Activated CD8-positive, alpha-beta memory T cell treated with anti-CD3 and anti-CD28 coated beads, Interleukin-2, amount 10 ng/mL, durations not matched to agents 7 days and 5 days (primary cell): ENCODE data around the gene RYR3. TPM values are rescaled to one million over a fixed set of nuclear protein-coding genes. Genes with fewer than 3 reads are reported as not detected.

Source experiments
- ATAC-seq: fragments of 150-1000 bp; cut with Tn5 transposase; one replicate; pipeline ENCODE4 v1.10.0; 2021; ENCODE audit warnings: moderate library complexity
- CTCF ChIA-PET: fragments of 350-600 bp; sonication (Branson Sonifier 250); formaldehyde crosslinking; loops from one replicate; lab custom pipeline; 2021; ENCODE audit warnings: antibody characterized with exemption; lab: Charles Lee
- DNase-seq: peaks from one replicate; pipeline ENCODE4 v3.0.0-alpha.2; 2020
- H3K27ac Mint-ChIP-seq: one replicate; pipeline ENCODE4 v1.8.0; 2021; ENCODE audit warnings: mild to moderate bottlenecking, mixed read lengths
- H3K27me3 Mint-ChIP-seq: one replicate; pipeline ENCODE4 v1.8.0; 2021; ENCODE audit warnings: mixed read lengths
- H3K36me3 Mint-ChIP-seq: one replicate; pipeline ENCODE4 v1.8.0; 2021; ENCODE audit warnings: mild to moderate bottlenecking, mixed read lengths
- H3K4me1 Mint-ChIP-seq: one replicate; pipeline ENCODE4 v1.8.0; 2021; ENCODE audit warnings: mixed read lengths
- H3K4me3 Mint-ChIP-seq: one replicate; pipeline ENCODE4 v1.8.0; 2021; ENCODE audit warnings: mild to moderate bottlenecking, moderate library complexity, mixed read lengths
- H3K9me3 Mint-ChIP-seq: one replicate; pipeline ENCODE4 v1.8.0; 2022; ENCODE audit warnings: low read depth, mixed read lengths
- total RNA-seq, 2 experiments: library from RNA; stranded (reverse); gene quantifications; one replicate each; pipeline ENCODE4 v1.2.3, GENCODE V29; 2021

RYR3 gene
- total RNA-seq, 2 experiments from 2014 or later: not detected

DNA sequence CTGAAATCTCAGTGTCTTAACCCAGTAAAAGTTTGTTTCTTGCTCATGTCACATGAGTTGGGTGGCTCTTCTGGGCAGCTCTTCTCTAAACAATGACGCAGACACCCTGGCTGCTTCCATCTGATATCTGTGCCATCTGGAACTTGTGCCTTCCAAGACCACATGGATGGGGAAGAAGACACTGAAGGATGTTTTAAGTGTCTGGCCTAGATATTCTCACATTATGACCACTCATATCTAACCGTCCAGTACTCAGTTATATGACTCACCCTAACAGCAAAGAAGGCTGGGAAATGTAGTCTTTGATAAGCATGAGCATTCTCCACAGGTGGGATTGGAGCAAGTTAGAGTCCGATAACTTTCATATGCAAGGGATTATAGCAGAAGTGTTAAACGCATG lies 66.4 kb downstream of the RYR3 start:
- Mint-ChIP-seq H3K36me3 (no peaks in the 10 kb centered on the region), H3K27me3 (no peaks in the 10 kb centered on the region), H3K27ac (no peak overlapping the region), H3K9me3 (peaks cover 4% of the 10 kb centered on the region), H3K4me1 (no peaks in the 10 kb centered on the region), H3K4me3 (no peak overlapping the region)
- CTCF ChIA-PET: no interaction called here
- ATAC-seq (no peak), DNase-seq (no peak)

DNA sequence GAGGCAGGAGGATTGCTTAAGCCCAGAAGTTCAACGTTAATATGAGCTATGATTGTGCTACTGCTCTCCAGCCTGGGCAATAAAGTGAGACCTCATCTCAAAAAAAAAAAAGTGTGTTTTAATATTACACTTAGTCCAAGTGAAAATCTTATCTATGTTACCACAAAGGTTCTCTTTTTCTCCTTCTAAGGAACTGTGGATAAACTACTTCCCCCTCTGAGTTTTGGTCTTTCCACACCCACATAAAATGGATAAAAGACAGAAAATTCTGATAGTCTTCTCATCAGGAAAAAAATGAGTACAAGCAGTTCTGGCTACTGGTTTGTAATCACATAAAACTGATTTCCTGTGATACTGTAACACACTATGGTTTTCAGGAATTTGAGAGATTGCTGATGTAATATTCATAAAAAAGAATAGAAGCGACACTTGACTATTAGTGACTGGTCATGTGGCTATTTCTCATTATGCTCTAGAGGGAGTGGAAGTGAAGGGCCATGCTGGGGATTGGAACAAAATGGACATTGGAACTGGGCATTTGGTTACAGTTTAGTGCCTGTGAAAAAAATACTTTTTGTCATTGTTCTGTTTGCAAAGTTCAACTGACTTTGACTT lies 68.2 kb downstream of the RYR3 start:
- no peak for DNase-seq
- CTCF ChIA-PET: no interaction called here
- Mint-ChIP-seq H3K27ac (no peak overlapping the region), H3K9me3 (peaks cover 4% of the 10 kb centered on the region), H3K4me1 (no peaks in the 10 kb centered on the region), H3K36me3 (no peaks in the 10 kb centered on the region), H3K27me3 (no peaks in the 10 kb centered on the region), H3K4me3 (no peak overlapping the region)
- no peak for ATAC-seq

DNA sequence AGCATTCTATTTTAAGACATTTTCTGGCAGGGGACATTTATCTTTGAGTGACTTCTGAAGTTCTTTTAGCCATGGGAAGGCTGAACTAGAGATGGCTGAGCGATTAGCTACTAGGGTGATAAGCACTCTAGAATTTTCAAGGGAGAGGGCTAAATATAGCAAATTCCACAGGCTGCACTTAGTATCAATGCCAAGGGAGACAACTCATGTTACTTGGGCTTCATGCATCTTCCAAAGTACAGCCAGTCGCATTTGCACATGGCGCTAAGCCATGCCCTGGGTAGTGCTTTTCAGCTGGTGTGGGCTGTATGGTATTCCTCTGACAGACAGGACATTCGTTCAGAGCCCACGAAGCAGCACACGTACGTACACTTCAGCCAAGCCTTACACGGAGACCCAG lies 69.6 kb downstream of the RYR3 start:
- ATAC-seq (no peak), DNase-seq (no peak)
- Mint-ChIP-seq H3K4me1 (no peaks in the 10 kb centered on the region), H3K27ac (no peak overlapping the region), H3K4me3 (no peak overlapping the region), H3K9me3 (peaks cover 7% of the 10 kb centered on the region), H3K36me3 (no peaks in the 10 kb centered on the region), H3K27me3 (no peaks in the 10 kb centered on the region)
- CTCF ChIA-PET: no interaction called here

DNA sequence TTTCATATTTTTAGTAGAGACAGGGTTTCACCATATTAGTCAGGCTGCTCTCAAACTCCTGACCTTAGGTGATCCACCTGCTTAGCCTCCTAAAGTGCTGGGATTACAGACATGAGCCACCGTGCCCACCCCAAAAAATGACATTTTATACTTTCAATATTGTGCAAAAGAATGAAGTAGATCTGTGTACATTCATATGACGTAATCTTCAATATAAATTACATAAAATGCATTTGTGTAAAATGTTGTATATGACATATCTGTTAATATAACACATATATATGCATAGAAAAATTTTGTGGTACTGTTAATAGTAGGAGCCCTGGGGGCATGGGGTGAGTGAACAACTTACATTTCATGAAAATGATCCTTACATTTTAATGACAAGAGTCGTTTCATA lies 71.7 kb downstream of the RYR3 start:
- no peak overlapping the region for H3K4me3 Mint-ChIP-seq
- H3K9me3 Mint-ChIP-seq: peaks cover 3% of the 10 kb centered on the region
- H3K4me1 Mint-ChIP-seq: no peaks in the 10 kb centered on the region
- no peak for ATAC-seq
- H3K36me3 Mint-ChIP-seq: no peaks in the 10 kb centered on the region
- no peak for DNase-seq
- CTCF ChIA-PET: interaction anchor here (1.2 kb wide), 1 partner anchor 15 kb away, joined by 3 read pairs; no protein-coding TSS in a partner anchor
- no peaks in the 10 kb centered on the region for H3K27me3 Mint-ChIP-seq
- H3K27ac Mint-ChIP-seq: no peak overlapping the region

DNA sequence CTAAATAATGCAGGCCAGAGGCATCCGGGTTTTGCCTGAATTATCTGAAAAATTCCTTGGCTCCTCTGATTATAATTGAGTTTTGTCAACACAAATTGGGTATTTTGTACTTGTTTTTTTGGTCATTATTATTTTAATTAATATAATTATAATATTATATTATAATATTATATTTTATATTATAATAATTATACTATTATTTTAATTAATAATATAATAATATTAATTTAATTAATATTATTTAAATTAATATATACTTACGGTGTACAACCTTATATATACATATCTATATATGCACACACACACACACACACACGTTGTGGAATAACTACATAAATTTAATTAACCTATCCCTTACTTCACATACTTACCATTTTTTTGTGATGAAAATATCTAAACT lies 73.5 kb downstream of the RYR3 start:
- Mint-ChIP-seq H3K27me3 (no peaks in the 10 kb centered on the region), H3K4me3 (no peak overlapping the region), H3K36me3 (no peaks in the 10 kb centered on the region), H3K4me1 (no peaks in the 10 kb centered on the region), H3K9me3 (peaks cover 3% of the 10 kb centered on the region), H3K27ac (no peak overlapping the region)
- DNase-seq (no peak), ATAC-seq (no peak)
- CTCF ChIA-PET: no interaction called here

DNA sequence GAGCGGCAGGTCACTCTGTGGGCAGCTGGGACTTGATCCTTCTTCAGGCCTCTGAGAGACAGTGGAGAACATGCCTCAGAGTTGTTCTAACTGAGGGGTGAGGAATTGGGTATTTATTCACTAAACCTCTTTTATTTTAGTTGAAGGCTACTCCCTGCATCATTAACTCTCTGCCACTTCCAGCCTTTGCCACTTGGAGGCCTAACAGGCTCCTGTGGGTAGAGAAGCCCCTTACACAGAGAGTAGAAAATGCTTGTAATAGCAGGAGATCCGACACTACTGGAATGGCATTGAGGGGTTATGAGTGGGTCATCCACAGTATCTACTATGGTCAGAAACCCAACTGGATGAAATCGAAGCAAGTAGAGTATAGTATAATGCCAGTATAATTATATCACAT lies 81.7 kb downstream of the RYR3 start:
- Mint-ChIP-seq H3K4me3 (no peak overlapping the region), H3K27me3 (no peaks in the 10 kb centered on the region), H3K36me3 (no peaks in the 10 kb centered on the region), H3K27ac (no peak overlapping the region), H3K4me1 (no peaks in the 10 kb centered on the region), H3K9me3 (no peaks in the 10 kb centered on the region)
- no peak for DNase-seq
- no peak for ATAC-seq
- CTCF ChIA-PET: no interaction called here

DNA sequence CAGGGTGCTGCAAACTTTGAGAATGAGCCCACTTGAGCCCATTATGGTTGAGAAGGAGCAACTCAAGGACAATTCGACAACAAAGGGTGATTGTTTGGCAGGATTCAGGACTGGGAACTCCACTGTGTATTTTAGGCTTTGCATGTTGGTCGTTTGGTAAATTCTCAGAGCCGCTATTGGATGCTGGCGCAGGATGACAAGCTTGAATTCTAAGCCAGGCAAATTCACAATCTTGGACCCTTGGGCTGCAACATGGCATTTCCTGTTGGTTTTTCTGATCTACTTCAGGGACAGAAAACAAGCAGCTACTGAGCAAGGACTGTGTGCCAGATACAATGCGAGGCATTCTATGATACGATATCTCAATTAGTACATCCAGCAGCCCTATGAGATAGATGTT lies 82.8 kb downstream of the RYR3 start:
- Mint-ChIP-seq H3K36me3 (no peaks in the 10 kb centered on the region), H3K9me3 (no peaks in the 10 kb centered on the region), H3K4me1 (no peaks in the 10 kb centered on the region), H3K4me3 (no peak overlapping the region), H3K27me3 (no peaks in the 10 kb centered on the region), H3K27ac (no peak overlapping the region)
- CTCF ChIA-PET: no interaction called here
- no peak for ATAC-seq
- no peak for DNase-seq

DNA sequence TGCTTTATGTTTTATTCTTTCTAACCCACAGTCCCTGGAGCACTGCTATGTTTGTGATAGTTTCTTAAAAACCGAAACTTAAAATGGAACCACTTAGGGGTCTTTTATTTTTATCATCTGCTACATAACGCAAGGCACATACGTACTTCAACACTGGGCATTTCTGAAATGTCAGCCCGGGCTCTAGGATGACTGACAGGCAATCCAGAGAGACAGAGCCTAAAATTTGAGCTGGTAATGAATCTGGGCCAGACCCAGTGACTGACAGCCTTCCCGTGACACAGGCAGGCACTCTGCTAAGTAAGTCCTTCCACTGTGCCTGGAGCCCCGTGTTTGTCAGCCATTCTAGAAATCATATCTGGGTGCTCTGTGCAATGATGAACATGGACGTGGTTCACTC lies 84.6 kb downstream of the RYR3 start:
- no peaks in the 10 kb centered on the region for H3K27me3 Mint-ChIP-seq
- H3K36me3 Mint-ChIP-seq: no peaks in the 10 kb centered on the region
- no peak for ATAC-seq
- H3K27ac Mint-ChIP-seq: no peak overlapping the region
- no peak overlapping the region for H3K4me3 Mint-ChIP-seq
- no peaks in the 10 kb centered on the region for H3K4me1 Mint-ChIP-seq
- no peaks in the 10 kb centered on the region for H3K9me3 Mint-ChIP-seq
- no peak for DNase-seq
- CTCF ChIA-PET: no interaction called here

DNA sequence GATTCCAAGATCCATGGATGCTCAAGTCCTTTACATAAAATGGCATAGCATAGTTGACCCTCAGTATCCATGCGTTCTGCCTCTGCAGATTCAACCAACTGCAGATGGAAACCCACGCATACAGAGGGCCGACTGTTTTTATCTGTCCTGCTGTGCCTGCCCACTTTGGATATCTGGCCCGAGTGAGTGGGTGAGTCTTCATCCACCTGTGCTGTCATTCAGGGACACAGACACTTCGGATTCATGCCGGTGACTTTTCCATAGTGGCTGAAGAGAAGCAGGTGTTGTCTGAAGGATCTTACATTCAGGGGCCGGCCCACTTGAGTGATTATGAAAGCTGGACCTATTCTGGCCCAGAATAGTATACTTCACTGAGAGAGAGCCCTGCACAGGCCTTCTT lies 85.1 kb downstream of the RYR3 start:
- Mint-ChIP-seq H3K27me3 (no peaks in the 10 kb centered on the region), H3K36me3 (no peaks in the 10 kb centered on the region), H3K4me3 (no peak overlapping the region), H3K4me1 (no peaks in the 10 kb centered on the region), H3K27ac (no peak overlapping the region), H3K9me3 (no peaks in the 10 kb centered on the region)
- ATAC-seq: no peak
- no peak for DNase-seq
- CTCF ChIA-PET: no interaction called here

DNA sequence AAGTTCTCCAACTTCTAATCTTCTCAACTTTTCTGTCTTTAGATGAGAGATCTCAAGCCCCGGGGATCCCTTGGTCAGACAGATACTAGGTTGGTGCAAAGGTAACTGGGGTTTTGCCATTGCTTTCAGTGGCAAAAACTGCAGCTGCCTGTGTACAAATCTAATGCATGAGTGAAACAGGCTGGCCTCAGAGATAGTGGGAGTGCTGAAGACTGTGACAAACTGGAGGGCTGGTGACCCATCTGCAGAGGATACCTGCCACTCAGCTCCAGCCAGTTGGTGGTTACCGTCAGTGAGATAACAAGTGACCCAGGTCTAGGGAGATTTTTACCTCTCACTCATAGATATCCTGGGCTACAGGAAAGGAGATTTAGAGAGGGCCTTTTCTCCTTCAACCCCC lies 85.7 kb downstream of the RYR3 start:
- CTCF ChIA-PET: no interaction called here
- DNase-seq (no peak), ATAC-seq (no peak)
- no peaks in the 10 kb centered on the region for H3K36me3 Mint-ChIP-seq
- no peaks in the 10 kb centered on the region for H3K4me1 Mint-ChIP-seq
- no peak overlapping the region for H3K4me3 Mint-ChIP-seq
- no peaks in the 10 kb centered on the region for H3K27me3 Mint-ChIP-seq
- H3K27ac Mint-ChIP-seq: no peak overlapping the region
- H3K9me3 Mint-ChIP-seq: no peaks in the 10 kb centered on the region

DNA sequence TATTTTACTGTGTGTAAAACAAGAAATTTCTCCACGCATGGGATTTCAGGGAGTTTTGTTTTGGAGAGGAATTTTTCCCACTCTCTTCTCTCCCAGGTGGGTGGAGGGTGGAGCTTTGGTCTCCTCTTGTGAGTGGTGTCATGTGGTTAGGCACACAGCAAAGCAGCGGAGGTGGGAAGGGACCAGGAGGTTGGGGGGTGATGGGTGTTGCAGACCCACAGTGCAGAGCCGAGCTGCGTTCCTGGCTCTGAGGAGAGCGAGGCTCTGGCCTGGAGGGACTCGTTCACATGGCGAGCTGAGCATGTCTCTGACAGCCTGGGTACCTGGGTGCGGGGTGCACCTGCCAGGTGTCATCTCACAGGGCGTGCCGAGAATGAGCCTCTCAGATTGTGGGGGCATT lies 87.8 kb downstream of the RYR3 start:
- DNase-seq (no peak), ATAC-seq (no peak)
- H3K27me3 Mint-ChIP-seq: no peaks in the 10 kb centered on the region
- H3K9me3 Mint-ChIP-seq: no peaks in the 10 kb centered on the region
- no peak overlapping the region for H3K27ac Mint-ChIP-seq
- H3K36me3 Mint-ChIP-seq: no peaks in the 10 kb centered on the region
- no peak overlapping the region for H3K4me3 Mint-ChIP-seq
- H3K4me1 Mint-ChIP-seq: no peaks in the 10 kb centered on the region
- CTCF ChIA-PET: no interaction called here

DNA sequence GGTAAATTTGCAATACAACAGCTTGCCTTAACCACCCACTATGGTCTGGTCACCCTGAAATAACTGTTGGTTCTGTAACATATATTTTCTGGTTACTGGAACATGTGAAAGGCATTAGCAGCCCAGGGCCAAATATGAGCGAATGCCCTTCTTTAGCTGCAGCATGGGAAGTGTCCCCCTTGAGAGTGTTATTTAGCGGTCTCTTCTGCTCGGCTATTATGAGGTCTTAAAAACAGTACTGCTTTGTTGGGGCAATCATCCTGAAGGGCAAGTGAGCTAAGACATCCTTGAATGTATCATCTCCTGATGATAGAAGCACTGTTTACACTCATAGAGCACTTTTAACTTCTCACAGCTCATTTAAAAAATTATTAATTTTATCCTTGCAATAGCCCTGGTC lies 90.2 kb downstream of the RYR3 start:
- Mint-ChIP-seq H3K4me1 (no peaks in the 10 kb centered on the region), H3K4me3 (no peak overlapping the region), H3K36me3 (no peaks in the 10 kb centered on the region), H3K27ac (no peak overlapping the region), H3K9me3 (no peaks in the 10 kb centered on the region), H3K27me3 (no peaks in the 10 kb centered on the region)
- no peak for ATAC-seq
- CTCF ChIA-PET: no interaction called here
- DNase-seq: no peak

DNA sequence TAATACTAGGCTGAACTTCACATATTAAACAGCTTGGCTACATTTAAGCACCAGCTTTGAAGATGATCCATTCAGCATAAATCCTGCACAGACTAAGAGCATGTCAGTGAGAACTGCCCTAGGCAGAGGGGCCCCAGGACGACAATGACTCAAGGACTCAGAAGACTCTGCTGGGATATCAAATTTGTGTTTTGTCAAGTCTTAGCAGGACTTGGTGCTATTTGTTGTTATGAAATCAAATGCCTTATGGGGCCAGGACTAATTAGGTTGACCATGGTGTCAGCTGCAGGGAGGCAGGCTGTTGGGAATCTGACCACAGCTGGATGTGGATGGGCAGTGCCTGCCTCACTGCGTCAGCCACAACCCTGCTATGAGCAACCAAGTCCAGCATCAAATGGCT lies 91.8 kb downstream of the RYR3 start:
- CTCF ChIA-PET: no interaction called here

DNA sequence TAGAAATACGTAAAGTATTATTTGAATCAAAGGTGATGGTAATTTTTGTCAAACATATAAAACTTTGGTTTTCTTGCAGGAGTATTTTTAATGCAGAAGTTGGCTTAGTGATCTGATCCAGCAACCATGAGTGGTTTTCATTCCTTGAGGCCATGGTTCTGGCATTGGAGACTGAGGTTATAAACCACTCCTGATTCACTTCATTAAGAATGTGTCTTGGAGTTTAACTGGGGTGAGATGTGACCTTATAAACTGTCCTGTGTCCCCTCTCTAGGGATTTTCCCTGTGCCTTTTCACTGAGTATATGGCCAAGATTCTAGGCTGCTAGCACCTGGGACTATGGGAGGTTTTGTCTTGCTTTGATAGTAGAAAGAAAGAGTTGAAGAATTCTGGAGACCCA lies 94.3 kb downstream of the RYR3 start:
- Mint-ChIP-seq H3K4me1 (no peaks in the 10 kb centered on the region), H3K27ac (no peak overlapping the region), H3K4me3 (no peak overlapping the region), H3K36me3 (no peaks in the 10 kb centered on the region), H3K9me3 (no peaks in the 10 kb centered on the region), H3K27me3 (no peaks in the 10 kb centered on the region)
- CTCF ChIA-PET: no interaction called here
- ATAC-seq: no peak
- DNase-seq: no peak

More for the DNA sequence above, 91.8 kb downstream of the RYR3 start:
- H3K4me3 Mint-ChIP-seq: no peak overlapping the region
- H3K27ac Mint-ChIP-seq: no peak overlapping the region
- H3K27me3 Mint-ChIP-seq: no peaks in the 10 kb centered on the region
- H3K4me1 Mint-ChIP-seq: no peaks in the 10 kb centered on the region
- no peak for ATAC-seq
- DNase-seq: no peak
- H3K9me3 Mint-ChIP-seq: no peaks in the 10 kb centered on the region
- no peaks in the 10 kb centered on the region for H3K36me3 Mint-ChIP-seq
